GM15510 (cell line): ENCODE measurements around the gene RAB4A.

Experiments
- POLR2A ChIP-seq: IDR thresholded peaks from 3 replicates; pipeline ENCODE4 v1.6.1; 2011; ENCODE audit warnings: borderline replicate concordance; ENCODE audit not compliant: insufficient read length; ENCODE audit errors: extremely low read depth

RAB4A gene

GRCh38 chr1:229254910-229255541, 15.9 kb upstream of the RAB4A start:
- no peak for TF ChIP-seq POLR2A

- TF ChIP-seq POLR2A: no peak
Measured at GRCh38 chr1:229258031-229258756, 12.7 kb upstream of the RAB4A start.

- no peak for TF ChIP-seq POLR2A
Measured at GRCh38 chr1:229258757-229259060, 12.2 kb upstream of the RAB4A start.

- no peak for TF ChIP-seq POLR2A
Measured at GRCh38 chr1:229260297-229260696, 10.6 kb upstream of the RAB4A start.

- no peak for TF ChIP-seq POLR2A
Measured at GRCh38 chr1:229262239-229262638, 8.7 kb upstream of the RAB4A start.

- no peak for TF ChIP-seq POLR2A
Measured at GRCh38 chr1:229263254-229263653, 7.7 kb upstream of the RAB4A start.

GRCh38 chr1:229264068-229264467, 6.8 kb upstream of the RAB4A start:
- no peak for TF ChIP-seq POLR2A

- TF ChIP-seq POLR2A: no peak
Measured at GRCh38 chr1:229264487-229264886, 6.4 kb upstream of the RAB4A start.

GRCh38 chr1:229266274-229266673, 4.6 kb upstream of the RAB4A start:
- TF ChIP-seq POLR2A: no peak

- TF ChIP-seq POLR2A: no peak
Measured at GRCh38 chr1:229266832-229267500, 3.9 kb upstream of the RAB4A start.

- no peak for TF ChIP-seq POLR2A
Measured at GRCh38 chr1:229268505-229268904, 2.4 kb upstream of the RAB4A start.

GRCh38 chr1:229271448-229272159, 693 bp downstream of the RAB4A start:
- no peak for TF ChIP-seq POLR2A

GRCh38 chr1:229272164-229273158, 1.6 kb downstream of the RAB4A start:
- no peak for TF ChIP-seq POLR2A
